ENCODE measurements around the gene U2AF1L4. TPM values are rescaled to one million over a fixed set of nuclear protein-coding genes. Genes with fewer than 3 reads are reported as not detected.
"Not testable (repeated sequence)": the region's sequence is repeated elsewhere in the genome, so short reads cannot be mapped to it uniquely, and the experiment has no call there.

The U2AF1L4 gene
- total RNA-seq, 1 donor from 2014 or later: 6.6 TPM

DNA sequence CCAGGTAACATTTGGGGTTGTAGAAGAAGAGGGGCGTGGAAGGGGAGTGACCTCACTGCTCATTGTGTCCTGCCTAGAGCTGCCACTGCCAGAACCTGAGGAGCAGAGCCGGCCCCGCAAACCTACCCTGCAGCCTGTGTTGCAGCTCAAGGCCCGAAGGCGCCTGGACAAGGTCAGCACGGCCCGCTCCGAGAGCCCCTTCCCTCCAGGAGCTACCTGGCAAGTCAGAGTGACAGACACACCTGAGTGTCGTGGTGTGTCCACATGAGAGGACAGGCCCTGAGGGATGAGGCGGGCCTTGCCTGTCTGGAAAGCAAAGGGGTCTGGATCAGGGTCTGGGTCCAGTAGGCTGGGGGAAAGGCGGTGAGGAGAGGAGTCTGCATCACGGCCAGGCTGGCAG is 20.7 kb downstream of the U2AF1L4 start:
- no peak for TF ChIP-seq CTCF (IDR thresholded peaks at IDR 0.05)
- H3K4me1 ChIP-seq: peaks cover 5% of the 10 kb centered on the region
- no peak overlapping the region for H3K4me3 ChIP-seq
- no peak overlapping the region for H3K27ac ChIP-seq
- intact Hi-C loops (cut with DNase I): no loop called here
- peaks cover 3 to 96% of the 10 kb centered on the region in 2 donors for H3K36me3 ChIP-seq
- DNase-seq (ENCODE audit: extremely low spot score in 2 of 2): no peak
- H3K27me3 ChIP-seq: no peaks in the 10 kb centered on the region
- H3K9me3 ChIP-seq: no peaks in the 10 kb centered on the region

GRCh38 chr19:35724132-35724531 is 21.1 kb downstream of the U2AF1L4 start:
- DNase-seq (ENCODE audit: extremely low spot score in 2 of 2); intact Hi-C loops (cut with DNase I); H3K9me3 ChIP-seq; H3K4me1 ChIP-seq; H3K27me3 ChIP-seq; H3K4me3 ChIP-seq; H3K27ac ChIP-seq: not testable (repeated sequence)
- H3K36me3 ChIP-seq: peaks cover 3 to 91% of the 10 kb centered on the region in 2 donors

DNA sequence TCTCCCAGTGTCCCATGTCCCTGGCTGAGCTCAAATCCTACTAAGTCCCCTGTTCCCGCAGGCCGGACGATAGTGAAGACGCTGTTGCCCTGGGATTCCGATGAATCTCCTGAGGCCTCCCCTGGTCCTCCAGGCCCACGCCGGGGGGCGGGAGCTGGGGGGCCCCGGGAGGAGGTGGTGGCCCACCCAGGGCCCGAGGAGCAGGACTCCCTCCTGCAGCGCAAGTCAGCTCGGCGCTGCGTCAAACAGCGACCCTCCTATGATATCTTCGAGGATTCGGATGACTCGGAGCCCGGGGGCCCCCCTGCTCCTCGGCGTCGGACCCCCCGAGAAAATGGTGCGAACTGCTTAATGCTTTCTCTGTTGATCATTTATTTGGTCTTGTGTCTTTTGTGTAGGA is 21.5 kb downstream of the U2AF1L4 start:
- H3K9me3 ChIP-seq: no peaks in the 10 kb centered on the region
- intact Hi-C loops (cut with DNase I): no loop called here
- DNase-seq (ENCODE audit: extremely low spot score in 2 of 2): no peak
- TF ChIP-seq POLR2AphosphoS5 (IDR thresholded peaks at IDR 0.05; ENCODE audit: insufficient read depth in 1 of 2, low read depth in 1 of 2) (no peak), POLR2A (IDR thresholded peaks at IDR 0.05) (no peak), CTCF (IDR thresholded peaks at IDR 0.05) (no peak)
- no peak overlapping the region for H3K27ac ChIP-seq
- peaks cover 3 to 87% of the 10 kb centered on the region in 2 donors for H3K36me3 ChIP-seq
- no peaks in the 10 kb centered on the region for H3K27me3 ChIP-seq
- H3K4me1 ChIP-seq: peaks cover 14% of the 10 kb centered on the region
- H3K4me3 ChIP-seq: no peak overlapping the region

GRCh38 chr19:35722897-35723296 is 22.3 kb downstream of the U2AF1L4 start:
- Histone ChIP-seq H3K27me3 (no peaks in the 10 kb centered on the region), H3K27ac (no peak overlapping the region), H3K4me1 (peaks cover 16% of the 10 kb centered on the region), H3K36me3 (peaks cover 3 to 79% of the 10 kb centered on the region in 2 donors), H3K4me3 (no peak overlapping the region), H3K9me3 (no peaks in the 10 kb centered on the region)
- DNase-seq (ENCODE audit: extremely low spot score in 2 of 2): no peak
- no peak for TF ChIP-seq CTCF (IDR thresholded peaks at IDR 0.05)
- TF ChIP-seq POLR2A (IDR thresholded peaks at IDR 0.05): no peak
- TF ChIP-seq POLR2AphosphoS5 (IDR thresholded peaks at IDR 0.05; ENCODE audit: insufficient read depth in 1 of 2, low read depth in 1 of 2): no peak
- intact Hi-C loops (cut with DNase I): no loop called here

DNA sequence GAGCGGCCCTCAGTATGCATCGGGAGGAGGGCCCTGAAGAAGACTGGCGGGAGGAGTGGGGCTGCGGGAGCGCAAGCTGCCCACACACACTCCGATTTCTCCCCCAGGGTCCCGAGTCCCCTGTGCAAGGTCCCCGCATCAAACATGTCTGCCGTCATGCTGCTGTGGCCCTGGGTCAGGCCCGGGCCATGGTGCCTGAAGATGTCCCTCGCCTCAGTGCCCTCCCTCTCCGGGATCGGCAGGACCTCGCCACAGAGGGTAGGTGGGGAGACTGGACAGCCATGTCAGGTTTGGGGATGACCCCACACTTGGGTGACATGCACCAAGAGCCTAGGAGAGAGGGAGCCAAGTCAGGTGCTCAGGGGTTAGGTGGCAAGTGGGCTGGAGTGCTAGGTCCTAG is 22.8 kb downstream of the U2AF1L4 start:
- H3K4me1 ChIP-seq: peaks cover 16% of the 10 kb centered on the region
- DNase-seq (ENCODE audit: extremely low spot score in 2 of 2): no peak
- peaks cover 3 to 75% of the 10 kb centered on the region in 2 donors for H3K36me3 ChIP-seq
- H3K27ac ChIP-seq: no peak overlapping the region
- H3K4me3 ChIP-seq: no peak overlapping the region
- intact Hi-C loops (cut with DNase I): no loop called here
- no peaks in the 10 kb centered on the region for H3K27me3 ChIP-seq
- no peak for TF ChIP-seq CTCF (IDR thresholded peaks at IDR 0.05)
- TF ChIP-seq POLR2AphosphoS5 (IDR thresholded peaks at IDR 0.05; ENCODE audit: insufficient read depth in 1 of 2, low read depth in 1 of 2): no peak
- TF ChIP-seq POLR2A (IDR thresholded peaks at IDR 0.05): no peak
- H3K9me3 ChIP-seq: no peaks in the 10 kb centered on the region

DNA sequence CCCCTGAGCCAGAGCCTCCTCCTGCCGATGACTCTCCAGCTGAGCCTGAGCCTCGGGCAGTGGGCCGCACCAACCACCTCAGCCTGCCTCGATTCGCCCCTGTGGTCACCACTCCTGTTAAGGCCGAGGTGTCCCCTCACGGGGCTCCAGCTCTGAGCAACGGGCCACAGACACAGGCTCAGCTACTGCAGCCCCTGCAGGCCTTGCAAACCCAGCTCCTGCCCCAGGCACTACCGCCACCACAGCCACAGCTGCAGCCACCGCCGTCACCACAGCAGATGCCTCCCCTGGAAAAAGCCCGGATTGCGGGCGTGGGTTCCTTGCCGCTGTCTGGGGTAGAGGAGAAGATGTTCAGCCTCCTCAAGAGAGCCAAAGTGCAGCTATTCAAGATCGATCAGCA is 23.8 kb downstream of the U2AF1L4 start:
- H3K4me1 ChIP-seq: peaks cover 17% of the 10 kb centered on the region
- H3K36me3 ChIP-seq: peaks cover 3 to 64% of the 10 kb centered on the region in 2 donors
- no peak overlapping the region for H3K27ac ChIP-seq
- H3K27me3 ChIP-seq: no peaks in the 10 kb centered on the region
- no peaks in the 10 kb centered on the region for H3K9me3 ChIP-seq
- DNase-seq (ENCODE audit: extremely low spot score in 2 of 2): no peak
- intact Hi-C loops (cut with DNase I): no loop called here
- TF ChIP-seq POLR2A (IDR thresholded peaks at IDR 0.05) (no peak), POLR2AphosphoS5 (IDR thresholded peaks at IDR 0.05; ENCODE audit: insufficient read depth in 1 of 2, low read depth in 1 of 2) (no peak), CTCF (IDR thresholded peaks at IDR 0.05) (no peak)
- H3K4me3 ChIP-seq: no peak overlapping the region
